HepG2 (cell line): ENCODE results near the gene DCN. TPM values are rescaled to one million over a fixed set of nuclear protein-coding genes. Genes with fewer than 3 reads are reported as not detected.

Experiments used
- ATAC-seq: fragments of 200-7000 bp; cut with Tn5 transposase; 3 replicates; pipeline ENCODE4 v1.9.1; 2020; ENCODE audit warnings: mild to moderate bottlenecking, moderate library complexity
- BruUV-seq: library from RNA; stranded (reverse); fragments of 400-500 nt; replicated peaks from 2 replicates; lab custom pipeline; 2021; lab: Mats Ljungman, UMichigan
- CTCF ChIA-PET: fragments of 300-600 bp; formaldehyde crosslinking; extraction: SDS; loops from one replicate; lab custom pipeline; 2021; ENCODE audit warnings: low total read pairs, inconsistent platforms, low intra/inter-chr PET ratio; lab: Yijun Ruan, JAX
- POLR2A ChIA-PET: fragments of 350-600 bp; sonication (Branson Sonifier 250); formaldehyde crosslinking; loops from one replicate; lab custom pipeline; 2020; ENCODE audit warnings: antibody characterized with exemption, inconsistent platforms; lab: Yijun Ruan, JAX
- DNase-seq: peaks from one replicate; pipeline ENCODE4 v3.0.0-alpha.2; 2015; ENCODE audit warnings: low spot score
- FAIRE-seq: peaks from 3 replicates; lab custom pipeline; 2011; peaks lifted over from hg19 to GRCh38; lab: Jason Lieb, UNC
- H2AFZ ChIP-seq: one replicate; pipeline ENCODE4 v1.6.1; 2011; ENCODE audit warnings: low read length, inconsistent platforms
- H3K27ac ChIP-seq: fragments of 300-600 bp; 3 replicates; pipeline ENCODE4 v1.8.0; 2011; ENCODE audit warnings: mixed run types, mild to moderate bottlenecking, mixed read lengths, low read length, inconsistent platforms; ENCODE audit not compliant: insufficient read depth; ENCODE audit errors: extremely low read length
- H3K27me3 ChIP-seq, 2 experiments: fragments of 200-600 bp in 1 of 2; 2 replicates in 1 of 2; 3 replicates in 1 of 2; pipeline versions ENCODE4 v1.6.0 to v1.8.0; 2011; ENCODE audit warnings: low read length in 2 of 2, mild to moderate bottlenecking in 2 of 2, moderate library complexity in 2 of 2, inconsistent platforms in 1 of 2; ENCODE audit not compliant: insufficient read depth in 2 of 2, control insufficient read depth in 1 of 2
- H3K36me3 ChIP-seq, 2 experiments: fragments of 200-600 bp in 1 of 2; replicated peaks in 1 of 2; 2 replicates in 1 of 2; 3 replicates in 1 of 2; pipeline versions ENCODE4 v1.5.1 to v1.8.0; 2011; ENCODE audit warnings: low read length in 2 of 2, inconsistent platforms in 1 of 2; ENCODE audit not compliant: insufficient read depth in 2 of 2, control insufficient read depth in 1 of 2
- H3K4me1 ChIP-seq: 2 replicates; pipeline ENCODE4 v1.5.1; 2012; ENCODE audit warnings: low read length, inconsistent platforms; ENCODE audit not compliant: insufficient read depth
- H3K4me2 ChIP-seq: 2 replicates; pipeline ENCODE4 v1.6.0; 2011; ENCODE audit warnings: low read depth, low read length, inconsistent platforms
- H3K4me3 ChIP-seq, 3 experiments: fragments of 200-600 bp in 1 of 3; sonication (generic), shearing (Covaris generic) in 1 of 3; replicated peaks in 1 of 3; 2 replicates each; pipeline ENCODE4 v1.5.1; 2011 to 2016; ENCODE audit warnings: low read length in 3 of 3, inconsistent platforms in 2 of 3, low read depth in 2 of 3, mild to moderate bottlenecking in 2 of 3, control low read depth in 1 of 3, mixed read lengths in 1 of 3; ENCODE audit not compliant: insufficient read depth in 1 of 3
- H3K79me2 ChIP-seq: one replicate; pipeline ENCODE4 v1.6.1; 2011; ENCODE audit warnings: low read length, inconsistent platforms; ENCODE audit not compliant: insufficient read depth
- H3K9ac ChIP-seq: 2 replicates; pipeline ENCODE4 v1.6.0; 2011; ENCODE audit warnings: mild to moderate bottlenecking, low read depth, low read length, inconsistent platforms; ENCODE audit not compliant: insufficient read depth
- H3K9me3 ChIP-seq: 2 replicates; pipeline ENCODE4 v1.5.1; 2012; ENCODE audit warnings: mild to moderate bottlenecking, low read length
- H4K20me1 ChIP-seq: 2 replicates; pipeline ENCODE4 v1.6.0; 2011; ENCODE audit warnings: inconsistent platforms, mild to moderate bottlenecking, low read length, moderate library complexity; ENCODE audit not compliant: insufficient read depth
- CHD2 ChIP-seq: IDR thresholded peaks from 2 replicates; pipeline ENCODE4 v1.6.1; 2011; ENCODE audit warnings: low read depth, low read length, improper control_type of control experiment
- PTBP1 ChIP-seq: fragments of 200-400 bp; formaldehyde crosslinking; IDR thresholded peaks from 2 replicates; pipeline ENCODE4 v1.6.1; 2018; ENCODE audit warnings: low read length, low read depth; ENCODE audit not compliant: poor library complexity, severe bottlenecking
- WGBS: methylation state at CpG from one replicate; pipeline ENCODE4 v1.1.6; 2017; ENCODE audit warnings: low lambda C conversion rate; 5-methylcytosine and 5-hydroxymethylcytosine counted together
- in situ Hi-C: cut with HindIII; loops from 2 replicates; pipeline ENCODE4 v1.10.0; 2017; ENCODE audit warnings: low pct_unique_long_range_greater_than_20kb; ENCODE audit not compliant: extremely low pct_ligation_motif_present
- intact Hi-C: fragments of 100-400 bp; cut with micrococcal nuclease; formaldehyde crosslinking; loops from one replicate; pipeline ENCODE4 v1.10.0; 2022; ENCODE audit not compliant: unreplicated experiment
- polyA plus RNA-seq, 8 experiments: library from polyadenylated mRNA; depleted of rRNA in 3 of 8; stranded (reverse) in 7 of 8; unstranded in 1 of 8; fragments of >200 nt; fragmentation: Illumina TruSeq in 4 of 8; extraction: Trizol in 4 of 8; gene quantifications; 2 replicates each; pipeline versions ENCODE4 v1.2.1 to v1.2.3, GENCODE V29; 2011 to 2016; ENCODE audit warnings: low read depth in 4 of 8, missing spikeins in 1 of 8, mixed read lengths in 1 of 8; ENCODE audit not compliant: insufficient read depth in 1 of 8
- total RNA-seq, 5 experiments: library from RNA; depleted of rRNA; stranded (reverse); fragments of >200 nt; fragmentation: Illumina TruSeq; extraction: Trizol; gene quantifications; 2 replicates each; pipeline ENCODE4 v1.2.3, GENCODE V29; 2016; ENCODE audit warnings: low read depth in 1 of 5

The DCN gene
- total and polyA plus RNA-seq, 2 of the 13 experiments (the other 11 are each of a cell fraction or from before 2014, with no cell fraction given) = not detected

GRCh38 chr12:91094032-91094662, 88.5 kb downstream of the DCN start:
- intact Hi-C loops (no loop called here), in situ Hi-C loops (no loop called here)
- Histone ChIP-seq H3K36me3 (no peaks in the 10 kb centered on the region), H4K20me1 (no peaks in the 10 kb centered on the region), H3K4me1 (no peaks in the 10 kb centered on the region), H3K27ac (no peak overlapping the region), H3K9ac (no peak overlapping the region), H3K27me3 (no peaks in the 10 kb centered on the region), H3K4me2 (no peak overlapping the region), H3K4me3 (no peak overlapping the region), H3K9me3 (peaks cover 59% of the 10 kb centered on the region), H3K79me2 (no peaks in the 10 kb centered on the region), H2AFZ (no peak overlapping the region)
- POLR2A ChIA-PET = no interaction called here
- CTCF ChIA-PET = no interaction called here
- ATAC-seq (no peak), FAIRE-seq (no peak), DNase-seq (no peak)
- no TSS peak for BruUV-seq
- no peak for TF ChIP-seq CHD2

- Histone ChIP-seq H3K27ac (no peak overlapping the region), H3K4me3 (no peak overlapping the region), H4K20me1 (no peaks in the 10 kb centered on the region), H3K4me2 (no peak overlapping the region), H3K9me3 (peaks cover 65% of the 10 kb centered on the region), H3K79me2 (no peaks in the 10 kb centered on the region), H2AFZ (no peak overlapping the region), H3K9ac (no peak overlapping the region)
- POLR2A ChIA-PET = no interaction called here
- FAIRE-seq = no peak
- TF ChIP-seq PTBP1 = no peak
- TF ChIP-seq, all 625 proteins: peak for 0
- Histone ChIP-seq H3K27me3 (no peaks in the 10 kb centered on the region), H3K4me1 (no peaks in the 10 kb centered on the region), H3K36me3 (no peaks in the 10 kb centered on the region)
- ATAC-seq = no peak
- BruUV-seq = no TSS peak
- DNase-seq = no peak
- CTCF ChIA-PET = no interaction called here
- WGBS = 50% methylated on average over 4 of the region's 4 CpGs
- in situ Hi-C loops = no loop called here
- intact Hi-C loops = no loop called here
These were observed 89.3 kb downstream of the DCN start for GRCh38 chr12:91093341-91093740.
